ENCODE measurements around the gene EVC.

- TF ChIP-seq CTCF (IDR thresholded peaks at IDR 0.05) (no peak), POLR2AphosphoS5 (IDR thresholded peaks at IDR 0.05) (no peak)
Observed at GRCh38 chr4:5730993-5731990, 20.3 kb downstream of the EVC start.

Measured in suprapubic skin (tissue), 3 donors.